ENCODE results near the gene KCNMB2.

- no peak for TF ChIP-seq EZH2 (IDR thresholded peaks at IDR 0.05; ENCODE audit: insufficient read depth, poor library complexity, severe bottlenecking)
- TF ChIP-seq EZH2phosphoT487 (IDR thresholded peaks at IDR 0.05; ENCODE audit: insufficient read depth, low read depth): no peak
Observed at GRCh38 chr3:178625053-178625600, 88.9 kb downstream of the KCNMB2 start.

Data from GM23248 (cell line).